ELR (cell line): ENCODE results near the gene GOLGA6L9.
"Not testable (repeated sequence)": the region's sequence is repeated elsewhere in the genome, so short reads cannot be mapped to it uniquely, and the experiment has no call there.

Experiments used
- DNase-seq: peaks from one replicate; pipeline ENCODE4 v3.0.0-alpha.2; 2015; ENCODE audit warnings: low read depth

GOLGA6L9 gene

DNA sequence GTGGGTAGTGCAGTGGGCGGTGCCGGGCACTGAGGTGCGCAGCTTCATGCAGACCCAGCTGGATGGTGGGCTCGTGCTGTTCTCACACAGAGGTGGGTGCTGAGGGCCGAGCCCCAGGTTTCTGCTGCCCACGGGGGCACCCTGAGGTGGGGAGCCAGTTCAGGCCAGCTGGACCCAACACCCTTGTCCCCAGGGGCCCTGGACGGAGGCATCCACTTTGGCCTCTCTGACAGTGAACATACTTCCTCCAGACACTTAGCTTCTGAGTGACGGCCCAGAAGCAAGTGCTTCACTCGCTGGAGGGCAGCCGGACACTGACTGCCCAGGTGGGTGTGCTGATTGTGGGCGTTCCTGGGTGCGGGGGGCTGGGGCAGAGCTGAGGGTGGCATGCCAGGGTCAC lies 39.8 kb downstream of the GOLGA6L9 start:
- not testable (repeated sequence) for DNase-seq

DNA sequence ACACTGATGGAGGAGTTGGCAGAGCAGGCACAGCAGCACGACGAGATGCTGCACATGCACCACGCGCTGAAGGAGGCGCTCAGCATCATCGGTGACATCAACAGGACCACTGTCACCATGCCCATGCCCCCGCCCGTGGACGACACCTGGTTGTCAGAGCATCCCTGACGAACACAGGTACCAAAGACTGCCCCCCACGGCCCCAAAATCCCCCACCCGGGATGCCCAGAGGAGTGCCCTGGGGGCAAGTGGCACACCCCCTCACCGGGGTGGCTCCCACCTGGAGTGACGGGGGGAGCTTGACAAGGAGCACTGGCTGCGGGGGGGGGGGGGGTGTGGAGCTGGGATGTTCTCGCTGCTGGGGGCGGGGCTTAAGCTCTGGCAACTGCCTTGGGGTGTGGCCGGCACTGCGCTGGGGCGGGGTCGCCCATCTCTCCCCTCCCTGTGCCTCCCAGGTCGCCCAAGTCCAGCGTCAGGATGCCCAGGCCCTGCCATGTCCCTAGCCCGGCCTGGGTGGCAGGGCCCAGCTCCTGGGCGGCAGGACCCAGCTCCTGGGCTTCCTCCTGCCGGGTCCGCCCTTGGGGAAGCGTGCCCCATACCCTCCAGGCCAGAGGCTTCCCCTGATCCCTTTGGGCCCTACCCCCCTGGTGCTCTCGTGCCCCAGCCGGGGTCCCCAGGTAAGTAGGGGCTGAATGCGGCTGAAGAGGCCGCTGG lies 42.8 kb downstream of the GOLGA6L9 start:
- DNase-seq = not testable (repeated sequence)

DNA sequence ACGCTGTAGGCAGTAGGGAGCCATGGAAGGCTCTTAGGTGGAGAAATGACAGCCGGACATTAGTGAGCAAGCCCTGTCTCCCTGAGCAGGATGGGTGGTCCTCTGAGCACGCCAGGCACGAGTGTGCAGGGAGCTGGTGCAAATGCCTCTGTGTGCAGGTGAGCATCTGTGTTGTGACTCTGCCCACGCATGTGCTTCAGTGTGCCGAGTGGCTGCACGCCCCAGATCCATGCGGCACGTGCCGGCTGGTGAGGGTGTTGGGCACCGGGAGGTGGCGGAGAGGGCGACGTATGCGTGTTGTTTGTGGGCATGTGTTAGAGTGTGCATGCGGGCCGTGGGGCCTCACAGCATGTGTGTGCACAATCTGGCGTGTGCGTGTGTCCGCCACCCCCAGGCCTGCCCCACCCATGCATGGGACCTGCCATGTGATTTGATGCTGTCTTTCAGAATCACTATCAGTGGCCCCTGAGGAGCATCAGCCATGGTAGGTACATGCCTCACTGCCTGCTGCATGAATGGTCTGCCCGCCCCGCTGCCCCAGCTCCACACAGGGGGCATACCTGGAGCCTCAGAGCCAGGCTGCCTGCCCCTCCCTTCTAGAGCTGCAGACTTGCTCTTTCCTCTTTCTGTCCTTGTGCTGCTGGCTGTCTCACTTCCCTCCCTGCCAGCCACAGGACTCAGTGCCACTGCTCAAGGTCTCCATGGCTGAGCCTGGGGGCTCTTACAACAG lies 45.1 kb downstream of the GOLGA6L9 start:
- not testable (repeated sequence) for DNase-seq

DNA sequence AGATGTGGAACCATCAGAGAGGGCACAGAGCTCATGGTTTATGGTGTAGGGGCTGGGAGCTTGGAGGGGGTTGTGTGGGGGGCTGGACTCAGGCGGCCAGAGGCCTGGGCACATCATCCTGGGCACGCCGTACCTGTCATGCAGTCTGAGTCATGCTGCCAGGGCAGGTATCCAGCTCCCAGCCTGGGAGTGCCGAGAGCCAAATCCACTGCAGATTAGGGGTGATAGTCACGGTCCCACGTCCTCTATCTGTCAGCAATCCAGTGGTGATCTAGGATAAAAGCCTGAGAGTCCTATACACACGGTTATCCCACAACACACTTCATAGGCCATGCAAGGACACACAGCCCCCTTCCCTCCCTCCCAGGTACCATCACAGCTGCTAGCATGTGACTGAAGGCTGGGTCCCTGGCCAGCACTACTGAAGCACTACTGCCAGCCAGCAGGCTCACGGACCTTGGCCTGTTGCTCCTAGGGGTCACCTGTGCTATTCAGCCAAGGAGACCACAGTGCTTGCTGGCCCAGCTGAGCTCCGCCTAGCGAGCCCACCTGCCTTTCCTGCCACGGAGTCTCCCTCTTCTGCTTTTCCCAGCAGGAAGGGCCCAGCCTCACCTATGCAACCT lies 45.8 kb downstream of the GOLGA6L9 start:
- DNase-seq = not testable (repeated sequence)

DNA sequence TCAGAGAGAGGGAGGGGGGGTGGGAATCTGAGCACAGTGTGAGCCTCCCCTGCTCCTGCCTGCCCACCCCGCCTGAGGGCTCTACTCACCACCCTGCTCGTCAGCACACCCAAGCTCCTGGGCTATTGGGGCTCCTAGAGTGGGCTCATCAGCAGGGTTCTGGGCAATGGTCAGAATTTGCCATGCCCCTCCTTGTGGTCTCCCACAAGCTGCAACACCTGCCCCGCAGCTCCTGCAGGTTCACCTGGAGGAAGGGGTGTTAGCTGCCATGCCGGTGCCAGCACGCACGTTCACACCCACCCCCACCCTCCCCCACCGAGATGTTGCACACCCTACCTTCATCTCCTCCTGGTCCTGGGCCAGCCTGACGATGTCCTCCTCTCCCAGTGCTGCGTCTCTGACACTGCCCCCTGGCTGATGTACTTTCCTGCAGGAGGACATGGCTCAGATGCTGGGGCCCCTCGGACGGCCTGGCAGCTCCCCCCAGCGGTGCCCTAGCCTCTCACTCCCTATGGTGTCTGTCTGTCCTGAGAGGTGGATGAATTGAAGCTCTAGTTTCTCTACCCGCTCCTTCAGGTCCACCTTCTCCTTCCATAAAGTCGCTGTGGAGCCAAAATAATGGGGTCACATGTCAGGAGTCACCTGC lies 47.2 kb downstream of the GOLGA6L9 start:
- DNase-seq = not testable (repeated sequence)

DNA sequence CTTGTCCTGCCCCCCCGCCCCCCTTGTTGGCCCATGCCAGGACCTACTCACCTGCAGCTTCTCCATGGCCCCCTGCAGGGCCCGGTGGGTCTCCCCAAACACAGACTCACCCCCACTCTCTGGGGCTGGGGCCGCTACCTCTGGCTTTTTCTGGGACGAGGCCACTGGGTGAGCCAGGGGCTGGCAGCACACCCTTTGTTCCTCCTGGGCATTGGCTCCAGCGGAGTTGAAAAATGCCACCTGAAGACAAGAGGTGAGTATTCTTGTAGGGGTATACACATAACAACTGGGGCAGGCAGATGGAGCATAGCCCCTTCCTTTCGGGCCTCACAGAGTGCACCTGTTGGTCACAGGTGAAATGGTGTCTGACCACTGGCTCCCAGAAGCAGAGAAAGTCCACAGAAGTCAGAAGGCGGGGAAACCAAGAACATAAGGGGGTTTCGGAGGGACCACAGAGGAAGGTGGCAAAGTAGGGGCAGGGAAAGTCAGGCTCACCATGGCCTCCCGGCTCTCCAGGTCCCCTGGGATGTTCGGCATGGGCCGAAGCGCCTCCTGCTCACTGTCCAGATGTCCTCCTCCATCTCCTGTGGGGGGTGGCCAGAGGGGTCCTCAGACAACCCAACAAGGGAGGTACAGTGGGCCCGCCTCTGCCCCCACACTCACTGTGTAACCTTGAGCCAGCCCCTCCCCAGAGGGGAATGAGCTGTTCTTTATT lies 47.9 kb downstream of the GOLGA6L9 start:
- DNase-seq = not testable (repeated sequence)
